Astrocyte of the cerebellum (primary cell): ENCODE data around the gene NAXE.

ENCODE experiments used
- DNase-seq: peaks from one replicate; pipeline ENCODE4 v3.0.0-alpha.2; 2011; ENCODE audit warnings: low read depth
- H3K4me3 ChIP-seq: 2 replicates; pipeline ENCODE4 v1.5.1; 2011; ENCODE audit warnings: mild to moderate bottlenecking, low read depth, low read length, moderate library complexity
- in situ Hi-C: cut with HindIII; loops from 2 replicates; pipeline ENCODE4 v1.10.0; 2017; ENCODE audit warnings: low sequenced_read_pairs
- TF ChIP-seq, protein P1 (sequence below): IDR thresholded peaks from 2 replicates; pipeline ENCODE4 v1.5.1; 2012; ENCODE audit warnings: low read length, low read depth, moderate library complexity, mild to moderate bottlenecking; ENCODE audit errors: missing control alignments

Gene NAXE

DNA sequence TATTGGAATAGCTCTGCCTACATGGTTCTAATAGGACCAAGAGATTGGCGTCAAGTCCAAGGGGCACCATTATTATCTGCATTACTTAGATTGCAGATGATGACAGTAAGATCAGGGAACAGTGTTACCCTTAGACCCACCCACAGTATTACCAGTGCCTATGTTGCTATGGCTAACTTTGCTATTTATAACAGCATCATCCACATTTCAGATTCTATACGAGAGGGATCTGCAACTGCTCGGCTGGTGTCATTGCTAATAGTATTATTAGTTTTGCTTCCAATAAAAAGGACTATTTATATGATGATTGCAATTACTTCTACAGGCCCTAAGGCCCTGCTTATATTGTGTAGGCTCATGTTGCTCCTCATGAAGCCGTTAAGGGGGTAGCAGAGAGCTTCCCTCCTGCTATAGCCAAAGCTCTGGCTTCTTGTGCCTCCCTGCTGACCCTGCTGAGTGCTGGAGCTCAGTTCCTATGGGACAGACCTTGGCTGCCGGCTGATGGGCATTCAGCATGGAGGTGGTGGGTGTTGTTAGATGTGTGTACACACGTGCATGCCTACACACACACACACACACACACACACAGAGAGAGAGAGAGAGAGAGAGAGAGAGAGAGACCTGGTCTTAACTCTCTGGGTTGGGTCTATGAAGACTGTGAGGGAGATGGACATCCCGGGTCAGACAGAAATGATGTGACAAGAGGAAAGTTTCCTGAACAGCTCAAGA lies 51.6 kb downstream of the NAXE start:
- no peak for DNase-seq
- in situ Hi-C loops, result no loop called here
- TF ChIP-seq, protein P1, sequence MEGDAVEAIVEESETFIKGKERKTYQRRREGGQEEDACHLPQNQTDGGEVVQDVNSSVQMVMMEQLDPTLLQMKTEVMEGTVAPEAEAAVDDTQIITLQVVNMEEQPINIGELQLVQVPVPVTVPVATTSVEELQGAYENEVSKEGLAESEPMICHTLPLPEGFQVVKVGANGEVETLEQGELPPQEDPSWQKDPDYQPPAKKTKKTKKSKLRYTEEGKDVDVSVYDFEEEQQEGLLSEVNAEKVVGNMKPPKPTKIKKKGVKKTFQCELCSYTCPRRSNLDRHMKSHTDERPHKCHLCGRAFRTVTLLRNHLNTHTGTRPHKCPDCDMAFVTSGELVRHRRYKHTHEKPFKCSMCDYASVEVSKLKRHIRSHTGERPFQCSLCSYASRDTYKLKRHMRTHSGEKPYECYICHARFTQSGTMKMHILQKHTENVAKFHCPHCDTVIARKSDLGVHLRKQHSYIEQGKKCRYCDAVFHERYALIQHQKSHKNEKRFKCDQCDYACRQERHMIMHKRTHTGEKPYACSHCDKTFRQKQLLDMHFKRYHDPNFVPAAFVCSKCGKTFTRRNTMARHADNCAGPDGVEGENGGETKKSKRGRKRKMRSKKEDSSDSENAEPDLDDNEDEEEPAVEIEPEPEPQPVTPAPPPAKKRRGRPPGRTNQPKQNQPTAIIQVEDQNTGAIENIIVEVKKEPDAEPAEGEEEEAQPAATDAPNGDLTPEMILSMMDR, result no peak
- H3K4me3 ChIP-seq, result no peak overlapping the region

DNA sequence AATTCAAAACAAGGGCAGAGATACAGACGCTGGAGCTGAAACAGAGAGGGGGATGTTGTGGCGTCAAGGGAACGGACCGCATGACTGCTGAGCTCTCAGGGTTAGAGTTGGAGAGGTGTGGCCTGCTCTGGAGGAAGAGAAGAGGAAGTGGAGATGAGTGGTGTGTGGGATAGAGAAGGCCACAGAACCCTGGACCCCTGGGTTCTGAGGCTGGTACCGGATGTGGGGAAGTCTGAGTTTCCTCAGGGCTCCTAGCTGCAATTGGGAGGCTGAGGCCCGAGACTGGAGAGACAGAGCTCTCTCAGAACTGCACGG lies 52.2 kb downstream of the NAXE start:
- TF ChIP-seq, protein P1, result no peak
- H3K4me3 ChIP-seq, result no peak overlapping the region
- in situ Hi-C loops, result no loop called here
- no peak for DNase-seq
